GM19193 (cell line): ENCODE measurements around the gene OR10H5.

Experiments used
- POLR2A ChIP-seq: IDR thresholded peaks from 4 replicates; pipeline ENCODE4 v1.6.1; 2011; ENCODE audit not compliant: insufficient read depth, insufficient read length; ENCODE audit errors: extremely low read depth

Gene OR10H5, protein sequence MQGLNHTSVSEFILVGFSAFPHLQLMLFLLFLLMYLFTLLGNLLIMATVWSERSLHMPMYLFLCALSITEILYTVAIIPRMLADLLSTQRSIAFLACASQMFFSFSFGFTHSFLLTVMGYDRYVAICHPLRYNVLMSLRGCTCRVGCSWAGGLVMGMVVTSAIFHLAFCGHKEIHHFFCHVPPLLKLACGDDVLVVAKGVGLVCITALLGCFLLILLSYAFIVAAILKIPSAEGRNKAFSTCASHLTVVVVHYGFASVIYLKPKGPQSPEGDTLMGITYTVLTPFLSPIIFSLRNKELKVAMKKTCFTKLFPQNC

DNA sequence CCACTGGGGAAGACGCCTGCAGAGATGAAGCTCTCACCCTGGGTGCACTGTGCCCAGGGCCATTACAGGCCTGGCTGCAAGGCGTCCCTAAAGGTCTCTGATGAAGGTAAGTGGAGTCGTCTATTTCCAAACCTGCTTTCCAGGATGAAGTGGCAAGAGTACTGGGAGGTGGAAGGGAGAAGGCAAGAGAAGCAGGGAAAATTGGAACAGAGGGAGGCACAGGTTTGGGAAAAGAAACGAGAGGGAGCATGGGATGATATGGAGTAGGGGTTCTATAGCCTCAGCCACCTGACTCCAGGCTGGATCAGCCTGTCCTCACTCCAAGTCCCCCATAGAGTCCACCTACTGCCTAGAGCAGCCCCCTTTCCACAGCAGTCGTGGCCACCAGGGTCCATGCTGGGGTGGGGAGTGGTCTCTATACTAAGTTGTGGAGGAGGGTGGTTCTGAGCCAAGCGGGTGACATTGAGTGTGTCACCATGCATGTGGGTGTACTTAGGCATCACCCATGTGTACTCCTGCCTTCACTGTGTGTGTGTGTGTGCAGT lies at the start of gene OR10H5:
Gene OR10H5 (plus strand): TSS at position 51 of the 545 bp plus-strand sequence. CDS start 6,388 bp downstream, outside the sequence.
- TF ChIP-seq POLR2A = no peak

GRCh38 chr19:15737722-15738121 lies 49.7 kb upstream of the OR10H5 start, which contains the start of gene OR10H3:
Gene OR10H3 (plus strand): TSS chr19:15737985. CDS start chr19:15741393, 3,408 bp downstream.
- no peak for TF ChIP-seq POLR2A

DNA sequence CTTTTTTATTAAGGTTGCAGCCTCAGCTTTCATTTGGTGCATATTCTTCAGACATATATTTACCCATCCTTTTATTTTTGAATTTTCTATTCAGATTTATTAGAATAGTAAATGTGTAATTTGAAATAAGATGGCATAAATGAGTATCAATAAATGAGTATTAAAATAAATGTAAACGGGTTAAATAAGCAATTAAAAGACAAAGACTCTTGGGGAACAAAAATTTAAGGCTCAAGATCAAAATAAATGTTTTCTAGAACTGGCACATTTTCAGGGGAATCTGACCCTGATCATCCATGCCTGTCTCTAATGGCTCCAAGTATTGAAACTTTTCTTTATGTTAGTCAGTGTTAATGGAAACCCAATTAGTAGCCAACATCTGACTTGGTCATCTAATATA lies 46.7 kb upstream of the OR10H5 start:
- no peak for TF ChIP-seq POLR2A

- no peak for TF ChIP-seq POLR2A
These were observed 39.2 kb upstream of the OR10H5 start for GRCh38 chr19:15748239-15748638.

DNA sequence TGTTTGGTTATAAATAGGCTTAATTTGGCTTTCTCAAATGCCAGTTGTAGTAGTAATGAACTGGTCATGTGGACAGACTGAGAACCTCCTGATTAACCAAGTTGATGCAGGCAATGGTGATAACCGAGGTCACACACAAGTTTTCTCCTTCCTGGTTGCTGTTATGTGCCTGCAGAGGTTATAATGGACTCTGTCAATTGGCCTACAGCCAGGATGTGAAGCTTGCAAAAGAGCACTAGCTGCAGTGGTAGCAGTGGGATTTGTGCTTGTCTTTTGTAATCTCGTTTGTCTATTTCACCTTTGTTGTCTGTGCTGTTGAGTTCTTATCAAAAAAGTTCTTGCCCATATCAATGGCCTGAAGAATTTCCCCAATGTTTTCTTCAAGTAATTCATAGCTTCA lies 29.1 kb upstream of the OR10H5 start:
- TF ChIP-seq POLR2A = no peak

DNA sequence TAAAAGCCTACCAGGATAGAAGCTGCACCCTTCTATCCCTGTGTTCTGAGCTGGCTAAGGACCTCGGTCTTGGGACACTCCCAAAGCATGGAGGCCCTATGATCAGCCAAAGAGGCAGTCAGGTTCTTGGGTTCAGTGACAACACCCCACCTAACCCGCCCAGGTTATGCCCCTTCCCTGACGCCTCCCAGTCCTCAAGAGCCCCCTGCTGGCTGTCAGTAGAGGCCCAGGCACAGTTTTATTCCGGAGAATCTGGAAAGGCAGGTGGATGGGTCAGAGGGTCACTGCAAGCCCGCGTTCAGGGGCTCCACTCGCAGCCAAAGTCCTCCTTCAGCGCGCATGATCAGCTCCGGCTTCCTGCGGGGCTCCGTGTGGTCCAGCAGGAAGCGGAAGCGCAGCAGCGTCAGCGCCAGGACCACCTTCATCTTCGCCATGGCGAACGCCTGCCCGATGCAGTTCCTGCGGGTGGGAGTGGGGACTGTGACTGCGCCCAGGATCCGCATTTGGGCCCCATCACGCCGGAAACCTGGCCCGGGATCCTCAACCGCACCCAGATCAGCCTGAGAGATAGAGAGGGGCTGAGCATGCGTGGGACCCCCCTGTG lies 27.4 kb upstream of the OR10H5 start:
- TF ChIP-seq POLR2A = no peak

DNA sequence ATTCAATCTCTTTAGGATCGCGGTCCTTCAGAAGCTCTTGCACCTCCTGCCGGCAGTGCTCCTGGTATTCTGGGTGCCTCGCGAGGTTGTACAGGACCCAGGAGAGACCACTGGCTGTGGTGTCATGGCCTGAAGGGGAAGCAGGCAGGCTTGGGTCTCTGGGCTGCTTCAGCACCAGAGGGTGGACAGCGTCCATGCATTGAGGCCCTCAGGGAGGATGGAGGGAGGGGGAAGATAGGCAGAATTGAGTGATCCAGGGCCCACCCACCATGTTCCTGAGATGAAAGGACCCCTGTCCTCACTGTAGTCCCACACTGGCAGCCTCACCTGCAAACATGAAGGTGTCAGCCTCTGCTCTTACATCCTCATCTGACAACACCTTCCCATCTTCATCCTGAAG lies 17.9 kb upstream of the OR10H5 start:
- TF ChIP-seq POLR2A = no peak

DNA sequence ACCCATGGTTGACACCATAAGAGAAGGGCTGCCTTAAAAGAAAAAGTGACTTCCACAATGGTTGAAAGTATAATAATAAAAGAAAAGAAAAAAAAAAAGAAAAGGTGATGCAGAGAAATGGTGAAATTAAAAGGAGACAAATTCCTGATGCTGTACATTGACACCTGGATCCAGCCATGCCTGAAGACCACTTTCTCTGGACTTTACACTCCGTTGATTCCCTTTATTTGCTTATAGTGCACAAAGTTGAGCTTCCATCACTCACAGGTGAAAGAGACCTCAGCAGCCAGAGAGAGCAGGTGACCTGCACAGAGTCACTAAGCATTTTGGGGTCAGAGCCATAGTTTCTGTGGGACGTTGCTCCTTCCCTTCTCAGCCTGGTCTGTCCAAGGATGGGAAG lies 12.2 kb upstream of the OR10H5 start:
- TF ChIP-seq POLR2A = no peak

GRCh38 chr19:15776264-15776663 lies 11.2 kb upstream of the OR10H5 start:
- no peak for TF ChIP-seq POLR2A

DNA sequence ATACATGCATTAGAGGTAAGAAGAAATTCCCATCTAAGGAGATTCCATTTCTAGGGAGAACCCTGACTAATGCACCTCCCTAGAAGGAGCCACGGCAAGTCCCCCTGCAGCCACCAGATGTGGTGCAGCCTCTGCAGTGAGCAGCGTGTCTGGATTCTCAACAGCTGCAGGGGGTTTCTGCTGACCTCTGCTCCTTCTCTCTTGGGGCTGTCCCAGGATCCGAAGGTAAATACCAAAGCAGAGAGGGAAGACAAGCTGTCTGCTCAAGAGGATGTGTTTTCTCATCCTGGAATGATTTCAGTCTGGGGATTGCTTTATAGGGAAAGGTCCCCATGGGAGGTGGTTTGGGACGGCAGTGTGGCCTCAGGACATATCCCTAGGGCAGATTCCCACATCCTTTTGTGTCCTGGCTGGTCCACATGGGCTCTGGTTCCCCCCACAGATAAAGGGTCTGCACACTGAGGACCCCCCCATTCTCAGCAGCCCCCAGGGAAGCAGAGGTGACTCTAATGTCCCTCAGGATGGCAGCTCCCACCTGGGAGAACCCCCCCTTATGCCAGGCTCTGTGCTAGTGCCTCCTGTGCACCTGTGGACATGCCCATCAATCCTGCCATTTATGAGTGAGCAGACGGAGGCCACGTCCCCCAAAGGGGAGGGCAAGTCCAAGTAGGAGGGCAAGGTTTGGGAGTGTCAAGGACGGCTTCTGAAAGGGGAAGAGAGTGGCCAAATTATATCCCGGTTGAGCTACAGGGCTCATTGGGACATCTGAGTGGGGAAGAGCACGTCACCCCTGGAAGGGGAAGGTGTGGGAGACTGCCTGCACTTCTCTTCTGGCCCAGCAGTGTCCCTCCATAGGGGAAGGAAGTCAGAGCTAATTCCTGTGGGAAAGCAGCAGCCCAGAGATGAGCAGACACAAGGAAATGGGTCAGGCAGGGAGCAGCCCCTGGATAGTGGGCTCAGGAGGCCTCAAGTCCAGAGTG lies 10.2 kb upstream of the OR10H5 start:
- no peak for TF ChIP-seq POLR2A

GRCh38 chr19:15779756-15780476 lies 7.5 kb upstream of the OR10H5 start:
- no peak for TF ChIP-seq POLR2A

- no peak for TF ChIP-seq POLR2A
These were observed 6.6 kb upstream of the OR10H5 start for GRCh38 chr19:15780610-15781418.

- no peak for TF ChIP-seq POLR2A
These were observed 5.8 kb upstream of the OR10H5 start for GRCh38 chr19:15781661-15782060.
